OCI-LY3 (cell line): ENCODE measurements around the gene C1orf52.
"Not testable (repeated sequence)": the region's sequence is repeated elsewhere in the genome, so short reads cannot be mapped to it uniquely, and the experiment has no call there.

ENCODE experiments used
- H2AFZ ChIP-seq: fragments of 200-600, 300-600 bp; shearing (Covaris generic); 2 replicates; pipeline ENCODE4 v1.6.0; 2014; ENCODE audit warnings: antibody characterized with exemption, low read depth, low read length
- H3K27ac ChIP-seq: fragments of 200-600, 300-600 bp; sonication (generic); 2 replicates; pipeline ENCODE4 v1.5.1; 2014; ENCODE audit warnings: mild to moderate bottlenecking, low read length, moderate library complexity, mixed read lengths
- H3K27me3 ChIP-seq: fragments of 200-600, 300-600 bp; sonication (generic); 2 replicates; pipeline ENCODE4 v1.6.1; 2014; ENCODE audit warnings: low read depth, low read length, mixed read lengths
- H3K36me3 ChIP-seq: fragments of 200-600, 300-600 bp; sonication (generic); replicated peaks from 2 replicates; pipeline ENCODE3; 2014; ENCODE audit warnings: low read depth, low read length, mixed read lengths
- H3K4me1 ChIP-seq: fragments of 300-600, 200-600 bp; sonication (generic); 2 replicates; pipeline ENCODE4 v1.6.1; 2014; ENCODE audit warnings: low read length, mixed read lengths
- H3K4me2 ChIP-seq: fragments of 200-600, 300-600 bp; sonication (generic); 2 replicates; pipeline ENCODE4 v1.6.1; 2014; ENCODE audit warnings: low read length, mixed read lengths
- H3K4me3 ChIP-seq: fragments of 300-600, 200-600 bp; sonication (generic); 2 replicates; pipeline ENCODE4 v1.5.1; 2014; ENCODE audit warnings: antibody characterized with exemption, mild to moderate bottlenecking, low read length, moderate library complexity
- H3K79me2 ChIP-seq: fragments of 300-600, 200-600 bp; shearing (Covaris generic); 2 replicates; pipeline ENCODE4 v1.6.1; 2014; ENCODE audit warnings: mild to moderate bottlenecking, low read length, mixed read lengths
- H3K9ac ChIP-seq: fragments of 300-600, 200-600 bp; shearing (Covaris generic); 2 replicates; pipeline ENCODE4 v1.6.0; 2014; ENCODE audit warnings: mild to moderate bottlenecking, low read length, moderate library complexity
- H3K9me3 ChIP-seq: fragments of 200-600, 300-600 bp; shearing (Covaris generic); 2 replicates; pipeline ENCODE4 v1.6.1; 2014; ENCODE audit warnings: low read length, mixed read lengths; ENCODE audit not compliant: insufficient read depth
- H4K20me1 ChIP-seq: fragments of 200-600, 300-600 bp; sonication (generic); 2 replicates; pipeline ENCODE4 v1.6.1; 2016; ENCODE audit warnings: low read length, mixed read lengths; ENCODE audit not compliant: insufficient read depth
- EZH2phosphoT487 ChIP-seq: fragments of 200-600 bp; shearing (Covaris generic); IDR thresholded peaks from 2 replicates; pipeline ENCODE4 v1.6.1; 2018; ENCODE audit warnings: antibody characterized with exemption, mixed run types, low read depth
- TF ChIP-seq, protein P1 (sequence below): fragments of 200-600, 300-600 bp; sonication (generic); IDR thresholded peaks from 2 replicates; pipeline ENCODE4 v1.5.1; 2014; ENCODE audit warnings: antibody characterized with exemption, low read length, low read depth

Gene C1orf52

DNA sequence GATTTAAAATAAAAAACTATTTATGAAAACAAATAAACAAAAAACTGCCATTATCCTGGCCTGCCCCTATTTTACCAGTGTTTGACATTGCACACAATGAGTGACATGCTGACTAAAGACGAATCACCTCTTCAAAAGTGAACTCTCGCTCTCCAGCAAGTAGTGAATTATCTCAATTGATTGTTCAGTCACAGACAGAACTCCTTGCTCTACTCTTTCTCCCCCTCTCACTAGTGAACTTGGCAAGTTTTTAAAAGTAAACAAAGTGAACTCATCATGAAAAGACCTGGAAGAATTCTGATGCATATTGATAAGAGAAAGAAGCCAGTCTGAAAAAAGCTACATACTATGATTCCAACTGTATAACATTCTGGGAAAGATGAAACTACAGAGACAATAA is 4.7 kb upstream of the C1orf52 start:
- Histone ChIP-seq H3K27me3 (no peaks in the 10 kb centered on the region), H3K36me3 (peaks cover 37% of the 10 kb centered on the region), H3K4me3 (no peak overlapping the region), H3K4me1 (peaks cover 3% of the 10 kb centered on the region; the same call in 1 of the 2 replicates), H3K27ac (no peak overlapping the region), H3K9me3 (no peaks in the 10 kb centered on the region), H3K4me2 (no peak overlapping the region), H3K9ac (no peak overlapping the region), H4K20me1 (no peaks in the 10 kb centered on the region), H3K79me2 (peaks cover 3% of the 10 kb centered on the region), H2AFZ (no peak overlapping the region)
- no peak for TF ChIP-seq EZH2phosphoT487
- TF ChIP-seq, protein P1, sequence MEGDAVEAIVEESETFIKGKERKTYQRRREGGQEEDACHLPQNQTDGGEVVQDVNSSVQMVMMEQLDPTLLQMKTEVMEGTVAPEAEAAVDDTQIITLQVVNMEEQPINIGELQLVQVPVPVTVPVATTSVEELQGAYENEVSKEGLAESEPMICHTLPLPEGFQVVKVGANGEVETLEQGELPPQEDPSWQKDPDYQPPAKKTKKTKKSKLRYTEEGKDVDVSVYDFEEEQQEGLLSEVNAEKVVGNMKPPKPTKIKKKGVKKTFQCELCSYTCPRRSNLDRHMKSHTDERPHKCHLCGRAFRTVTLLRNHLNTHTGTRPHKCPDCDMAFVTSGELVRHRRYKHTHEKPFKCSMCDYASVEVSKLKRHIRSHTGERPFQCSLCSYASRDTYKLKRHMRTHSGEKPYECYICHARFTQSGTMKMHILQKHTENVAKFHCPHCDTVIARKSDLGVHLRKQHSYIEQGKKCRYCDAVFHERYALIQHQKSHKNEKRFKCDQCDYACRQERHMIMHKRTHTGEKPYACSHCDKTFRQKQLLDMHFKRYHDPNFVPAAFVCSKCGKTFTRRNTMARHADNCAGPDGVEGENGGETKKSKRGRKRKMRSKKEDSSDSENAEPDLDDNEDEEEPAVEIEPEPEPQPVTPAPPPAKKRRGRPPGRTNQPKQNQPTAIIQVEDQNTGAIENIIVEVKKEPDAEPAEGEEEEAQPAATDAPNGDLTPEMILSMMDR = no peak

DNA sequence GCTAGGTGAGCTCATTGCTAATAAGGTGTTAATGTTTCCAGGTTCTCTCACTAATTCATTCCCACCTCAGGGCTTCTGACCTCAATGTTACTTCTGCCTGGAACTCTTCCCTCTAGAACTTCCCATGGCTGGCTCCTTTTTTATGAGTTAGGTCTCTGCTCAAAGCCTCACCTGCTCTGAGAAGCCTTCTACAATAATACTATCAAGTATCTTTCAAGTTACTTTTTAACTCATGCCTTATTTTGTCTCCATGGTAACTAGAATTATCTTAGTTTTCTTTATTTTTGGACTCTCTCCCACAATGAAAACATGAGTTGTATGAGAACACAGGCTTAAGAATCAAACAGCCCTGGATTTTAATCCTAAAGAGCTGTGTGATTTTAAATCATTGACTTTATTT is 3.5 kb upstream of the C1orf52 start:
- peaks cover 15% of the 10 kb centered on the region for H3K79me2 ChIP-seq
- no peaks in the 10 kb centered on the region for H3K27me3 ChIP-seq
- H3K9me3 ChIP-seq = no peaks in the 10 kb centered on the region
- H3K36me3 ChIP-seq = peaks cover 32% of the 10 kb centered on the region
- H4K20me1 ChIP-seq = peaks cover 6% of the 10 kb centered on the region
- no peak overlapping the region for H3K4me3 ChIP-seq
- H3K9ac ChIP-seq = no peak overlapping the region
- no peak overlapping the region for H3K27ac ChIP-seq
- TF ChIP-seq EZH2phosphoT487 = no peak
- TF ChIP-seq, protein P1 = no peak
- no peak overlapping the region for H3K4me2 ChIP-seq
- H2AFZ ChIP-seq = no peak overlapping the region
- peaks cover 10% of the 10 kb centered on the region for H3K4me1 ChIP-seq

DNA sequence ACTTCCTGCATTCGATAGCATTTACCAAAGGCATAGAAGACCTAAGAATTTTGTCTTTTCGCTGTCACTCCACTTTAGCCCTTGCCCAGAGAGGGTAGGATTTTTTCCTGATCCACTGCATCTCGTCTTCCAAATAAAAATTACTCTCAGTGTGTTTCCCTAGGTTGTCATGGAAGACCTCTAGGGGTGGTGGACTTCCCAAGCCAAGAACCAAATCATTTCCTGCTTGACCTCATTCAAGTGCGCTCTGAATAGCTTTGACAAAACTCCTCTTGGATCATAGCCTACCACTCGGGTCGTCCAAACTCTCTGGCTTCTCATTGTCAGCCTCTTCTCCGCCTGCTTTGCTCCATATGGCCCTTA is 431 bp upstream of the C1orf52 start:
- peak overlapping the region; percentile 80 for H3K4me2 ChIP-seq
- TF ChIP-seq, protein P1 = no peak
- TF ChIP-seq EZH2phosphoT487 = no peak
- H3K27me3 ChIP-seq = no peaks in the 10 kb centered on the region
- H4K20me1 ChIP-seq = peaks cover 6% of the 10 kb centered on the region
- 0 out of 2 replicates have a peak overlapping the region, but pooled peaks have one; percentile 29 for H3K9ac ChIP-seq
- H3K36me3 ChIP-seq = peaks cover 33% of the 10 kb centered on the region
- H3K9me3 ChIP-seq = no peaks in the 10 kb centered on the region
- peak overlapping the region; percentile 95 for H3K4me3 ChIP-seq
- peak overlapping the region; percentile 88 for H2AFZ ChIP-seq
- H3K4me1 ChIP-seq = peaks cover 10% of the 10 kb centered on the region
- peaks cover 20% of the 10 kb centered on the region for H3K79me2 ChIP-seq
- no peak overlapping the region for H3K27ac ChIP-seq

DNA sequence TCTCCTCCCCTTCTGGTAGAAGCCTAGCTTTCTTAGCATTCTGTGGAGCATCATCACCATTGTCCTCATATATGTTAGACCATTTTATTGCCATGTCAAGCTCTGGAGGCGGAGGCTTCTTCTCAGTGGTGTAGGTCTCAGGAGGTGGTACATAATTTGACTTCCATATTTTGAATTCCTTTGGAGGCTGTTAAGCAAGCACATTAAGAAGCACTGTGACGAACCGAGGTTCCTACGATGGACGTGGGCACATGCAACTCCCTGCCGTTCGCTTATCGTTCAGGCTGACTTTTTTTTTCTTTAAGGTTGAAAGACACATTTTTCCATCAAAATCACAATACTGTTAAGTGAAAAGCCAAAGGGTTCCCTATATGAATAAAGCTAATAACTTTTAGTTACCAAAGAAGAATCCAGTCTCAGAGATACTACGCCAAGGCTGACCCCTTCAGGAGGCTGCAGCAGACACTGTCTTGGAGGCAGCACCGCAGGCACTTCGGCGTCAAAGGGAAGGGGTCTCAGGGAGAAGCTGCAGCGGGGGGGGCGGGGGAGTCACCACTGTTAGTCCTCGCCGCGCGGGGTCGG is 835 bp downstream of the C1orf52 start:
- H3K79me2 ChIP-seq = peaks cover 27% of the 10 kb centered on the region
- peaks cover 31% of the 10 kb centered on the region for H3K36me3 ChIP-seq
- TF ChIP-seq, protein P1 = no peak
- TF ChIP-seq EZH2phosphoT487 = no peak
- H3K27me3 ChIP-seq = no peaks in the 10 kb centered on the region
- peak overlapping the region; percentile 95 for H3K4me3 ChIP-seq
- H4K20me1 ChIP-seq = peaks cover 6% of the 10 kb centered on the region
- H3K9ac ChIP-seq = peak overlapping the region; percentile 79
- H3K27ac ChIP-seq = no peak overlapping the region
- H3K4me2 ChIP-seq = peak overlapping the region; percentile 89
- peaks cover 13% of the 10 kb centered on the region for H3K4me1 ChIP-seq
- no peak overlapping the region for H2AFZ ChIP-seq
- H3K9me3 ChIP-seq = no peaks in the 10 kb centered on the region

DNA sequence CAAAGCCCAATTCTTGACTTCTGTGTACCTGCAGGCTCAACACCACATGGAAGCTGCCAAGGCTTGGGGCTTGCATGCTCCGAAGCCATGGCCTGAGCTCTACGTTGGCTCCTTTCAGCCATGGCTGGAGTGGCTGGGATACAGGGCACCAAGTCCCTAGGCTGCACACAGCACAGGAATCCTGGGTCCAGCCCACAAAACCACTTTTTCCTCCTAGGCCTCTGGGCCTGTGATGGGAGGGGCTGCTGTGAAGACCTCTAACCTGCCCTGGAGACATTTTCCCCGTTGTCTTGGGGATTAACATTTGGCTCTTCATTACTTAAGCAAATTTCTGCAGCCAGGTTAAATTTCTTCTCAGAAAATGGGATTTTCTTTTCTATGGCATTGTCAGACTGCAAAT is 10.4 kb downstream of the C1orf52 start:
- not testable (repeated sequence) for H3K4me1 ChIP-seq, H3K9ac ChIP-seq, H2AFZ ChIP-seq, H3K27ac ChIP-seq, H3K4me2 ChIP-seq, H4K20me1 ChIP-seq, H3K4me3 ChIP-seq, H3K9me3 ChIP-seq, H3K27me3 ChIP-seq, H3K79me2 ChIP-seq
- H3K36me3 ChIP-seq = peaks cover 17% of the 10 kb centered on the region
